HepG2 (cell line): Measurements from ENCODE around the gene CEBPB. TPM values are rescaled to one million over a fixed set of nuclear protein-coding genes. Genes with fewer than 3 reads are reported as not detected.

Source experiments
- ARID4A ChIP-seq: sonication (generic); formaldehyde crosslinking; IDR thresholded peaks from 2 replicates; pipeline ENCODE4 v1.5.0; 2020; ENCODE audit warnings: mild to moderate bottlenecking, missing genetic modification reagents, borderline replicate concordance
- BHLHE40 ChIP-seq: IDR thresholded peaks from 2 replicates; pipeline ENCODE4 v1.6.1; 2011; ENCODE audit warnings: low read length, improper control_type of control experiment
- ELF4 ChIP-seq: sonication (generic); formaldehyde crosslinking; IDR thresholded peaks from 2 replicates; pipeline ENCODE4 v1.5.0; 2020; ENCODE audit warnings: missing genetic modification reagents, mild to moderate bottlenecking, moderate library complexity, borderline replicate concordance
- ERF ChIP-seq: IDR thresholded peaks from 2 replicates; pipeline ENCODE4 v1.6.1; 2018; ENCODE audit warnings: missing biosample characterization, missing genetic modification reagents
- HNRNPH1 ChIP-seq: fragments of 200-400 bp; formaldehyde crosslinking; optimal IDR thresholded peaks from 2 replicates; pipeline ENCODE3; 2017; ENCODE audit warnings: mild to moderate bottlenecking, low read depth, low read length
- HOXA9 ChIP-seq: sonication (generic); formaldehyde crosslinking; IDR thresholded peaks from 2 replicates; pipeline ENCODE4 v1.8.1; 2022; ENCODE audit warnings: missing genetic modification reagents, mild to moderate bottlenecking, moderate library complexity, borderline replicate concordance
- KLF11 ChIP-seq: IDR thresholded peaks from 2 replicates; pipeline ENCODE4 v1.6.1; 2016; ENCODE audit warnings: missing compliant biosample characterization
- KMT2B ChIP-seq: IDR thresholded peaks from 2 replicates; pipeline ENCODE4 v1.6.1; 2016; ENCODE audit warnings: missing genetic modification reagents, missing compliant biosample characterization
- RBAK ChIP-seq: sonication (generic); formaldehyde crosslinking; IDR thresholded peaks from 2 replicates; pipeline ENCODE4 v1.5.1; 2020; ENCODE audit warnings: mild to moderate bottlenecking, missing genetic modification reagents
- RBM22 ChIP-seq: fragments of 200-400 bp; formaldehyde crosslinking; optimal IDR thresholded peaks from 2 replicates; pipeline ENCODE3; 2017; ENCODE audit warnings: mild to moderate bottlenecking, low read length, moderate library complexity
- SALL1 ChIP-seq: sonication (generic); formaldehyde crosslinking; IDR thresholded peaks from 2 replicates; pipeline ENCODE4 v1.8.0; 2022; ENCODE audit warnings: mild to moderate bottlenecking, missing genetic modification reagents
- SAP130 ChIP-seq: IDR thresholded peaks from 2 replicates; pipeline ENCODE4 v1.6.1; 2016; ENCODE audit warnings: low read depth
- SKIL ChIP-seq: sonication (generic); formaldehyde crosslinking; IDR thresholded peaks from 2 replicates; pipeline ENCODE4 v1.8.0; 2022; ENCODE audit warnings: missing genetic modification reagents, mild to moderate bottlenecking, moderate library complexity, borderline replicate concordance
- SUZ12 ChIP-seq: fragments of 150-350 bp; IDR thresholded peaks from 2 replicates; pipeline ENCODE4 v1.6.1; 2014; ENCODE audit warnings: low read depth, low read length
- YEATS2 ChIP-seq: sonication (generic); formaldehyde crosslinking; IDR thresholded peaks from 2 replicates; pipeline ENCODE4 v1.4.0; 2020; ENCODE audit warnings: missing genetic modification reagents, borderline replicate concordance
- ZBTB7A ChIP-seq: sonication (generic); formaldehyde crosslinking; IDR thresholded peaks from 2 replicates; pipeline ENCODE4 v1.8.0; 2022; ENCODE audit warnings: mild to moderate bottlenecking, missing genetic modification reagents
- ZC3H13 ChIP-seq: sonication (generic); formaldehyde crosslinking; IDR thresholded peaks from 2 replicates; pipeline ENCODE4 v1.8.1; 2023; ENCODE audit warnings: mild to moderate bottlenecking, missing genetic modification reagents, moderate library complexity
- ZFP36 ChIP-seq: fragments of 150-350 bp; IDR thresholded peaks from 2 replicates; pipeline ENCODE4 v1.6.1; 2018; ENCODE audit warnings: borderline replicate concordance, low read length, low read depth; ENCODE audit not compliant: partially characterized antibody
- ZNF501 ChIP-seq: sonication (generic); formaldehyde crosslinking; IDR thresholded peaks from 2 replicates; pipeline ENCODE4 v1.5.1; 2020; ENCODE audit warnings: mild to moderate bottlenecking, moderate library complexity, missing genetic modification reagents
- ZNF543 ChIP-seq: sonication (generic); formaldehyde crosslinking; IDR thresholded peaks from 2 replicates; pipeline ENCODE4 v1.4.0; 2020; ENCODE audit warnings: mild to moderate bottlenecking, missing genetic modification reagents
- ZNF652 ChIP-seq: IDR thresholded peaks from 2 replicates; pipeline ENCODE4 v1.6.1; 2016; ENCODE audit warnings: low read depth, borderline replicate concordance
- polyA plus RNA-seq, 8 experiments: library from polyadenylated mRNA; depleted of rRNA in 3 of 8; stranded (reverse) in 7 of 8; unstranded in 1 of 8; fragments of >200 nt; fragmentation: Illumina TruSeq in 4 of 8; extraction: Trizol in 4 of 8; gene quantifications; 2 replicates each; pipeline versions ENCODE4 v1.2.1 to v1.2.3, GENCODE V29; 2011 to 2016; ENCODE audit warnings: low read depth in 4 of 8, missing spikeins in 1 of 8, mixed read lengths in 1 of 8; ENCODE audit not compliant: insufficient read depth in 1 of 8
- total RNA-seq, 5 experiments: library from RNA; depleted of rRNA; stranded (reverse); fragments of >200 nt; fragmentation: Illumina TruSeq; extraction: Trizol; gene quantifications; 2 replicates each; pipeline ENCODE4 v1.2.3, GENCODE V29; 2016; ENCODE audit warnings: low read depth in 1 of 5
- TF ChIP-seq, protein P1 (sequence below): sonication (generic); formaldehyde crosslinking; IDR thresholded peaks from 2 replicates; pipeline ENCODE4 v1.4.0; 2020; ENCODE audit warnings: missing genetic modification reagents

The CEBPB gene
- total and polyA plus RNA-seq, 2 of the 13 experiments (the other 11 are each of a cell fraction or from before 2014, with no cell fraction given) = 18.5 to 28.2 TPM

DNA sequence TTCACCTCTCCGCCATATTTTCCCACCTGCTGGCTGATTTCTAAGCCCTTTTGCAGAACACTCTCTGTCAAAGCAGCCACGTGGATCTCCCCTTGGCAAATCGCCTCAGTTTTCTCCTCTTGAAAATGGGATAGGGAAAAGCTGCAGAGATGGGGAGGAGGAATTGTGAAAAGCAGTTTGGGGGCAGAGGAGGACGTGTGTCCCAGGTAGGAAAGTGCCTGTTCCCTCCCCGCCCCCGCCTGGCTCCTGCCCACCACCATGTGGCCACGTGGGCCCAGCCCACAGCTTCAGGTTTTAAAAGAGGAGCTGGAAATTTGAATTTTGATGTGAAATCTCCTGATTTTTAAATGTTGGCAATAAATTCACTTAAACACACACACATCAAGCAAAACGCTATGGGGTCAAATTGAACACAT, 3.6 kb upstream of the CEBPB start (continued):
- TF ChIP-seq ZFP36 = no peak
- no peak for TF ChIP-seq RBAK
- TF ChIP-seq ZNF501 (CRISPR knock-in tag) = no peak
- TF ChIP-seq SUZ12 = no peak
- TF ChIP-seq ZBTB7A (CRISPR knock-in tag) = 0 out of 2 replicates have a peak, but pooled peaks have one; percentile 12
- no peak for TF ChIP-seq RBM22
- TF ChIP-seq, protein P1, sequence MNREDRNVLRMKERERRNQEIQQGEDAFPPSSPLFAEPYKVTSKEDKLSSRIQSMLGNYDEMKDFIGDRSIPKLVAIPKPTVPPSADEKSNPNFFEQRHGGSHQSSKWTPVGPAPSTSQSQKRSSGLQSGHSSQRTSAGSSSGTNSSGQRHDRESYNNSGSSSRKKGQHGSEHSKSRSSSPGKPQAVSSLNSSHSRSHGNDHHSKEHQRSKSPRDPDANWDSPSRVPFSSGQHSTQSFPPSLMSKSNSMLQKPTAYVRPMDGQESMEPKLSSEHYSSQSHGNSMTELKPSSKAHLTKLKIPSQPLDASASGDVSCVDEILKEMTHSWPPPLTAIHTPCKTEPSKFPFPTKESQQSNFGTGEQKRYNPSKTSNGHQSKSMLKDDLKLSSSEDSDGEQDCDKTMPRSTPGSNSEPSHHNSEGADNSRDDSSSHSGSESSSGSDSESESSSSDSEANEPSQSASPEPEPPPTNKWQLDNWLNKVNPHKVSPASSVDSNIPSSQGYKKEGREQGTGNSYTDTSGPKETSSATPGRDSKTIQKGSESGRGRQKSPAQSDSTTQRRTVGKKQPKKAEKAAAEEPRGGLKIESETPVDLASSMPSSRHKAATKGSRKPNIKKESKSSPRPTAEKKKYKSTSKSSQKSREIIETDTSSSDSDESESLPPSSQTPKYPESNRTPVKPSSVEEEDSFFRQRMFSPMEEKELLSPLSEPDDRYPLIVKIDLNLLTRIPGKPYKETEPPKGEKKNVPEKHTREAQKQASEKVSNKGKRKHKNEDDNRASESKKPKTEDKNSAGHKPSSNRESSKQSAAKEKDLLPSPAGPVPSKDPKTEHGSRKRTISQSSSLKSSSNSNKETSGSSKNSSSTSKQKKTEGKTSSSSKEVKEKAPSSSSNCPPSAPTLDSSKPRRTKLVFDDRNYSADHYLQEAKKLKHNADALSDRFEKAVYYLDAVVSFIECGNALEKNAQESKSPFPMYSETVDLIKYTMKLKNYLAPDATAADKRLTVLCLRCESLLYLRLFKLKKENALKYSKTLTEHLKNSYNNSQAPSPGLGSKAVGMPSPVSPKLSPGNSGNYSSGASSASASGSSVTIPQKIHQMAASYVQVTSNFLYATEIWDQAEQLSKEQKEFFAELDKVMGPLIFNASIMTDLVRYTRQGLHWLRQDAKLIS (CRISPR knock-in tag) = 0 out of 2 replicates have a peak, but pooled peaks have one; percentile 50
- no peak for TF ChIP-seq BHLHE40
- TF ChIP-seq ERF (CRISPR knock-in tag) = no peak
- TF ChIP-seq SALL1 (CRISPR knock-in tag) = no peak
- 0 out of 2 replicates have a peak, but pooled peaks have one; percentile 44 for TF ChIP-seq ARID4A
- no peak; the same call in 1 of the 2 replicates for TF ChIP-seq KLF11 (CRISPR knock-in tag)
- peak; percentile 58; the same call in 1 of the 2 replicates for TF ChIP-seq ZC3H13 (CRISPR knock-in tag)
- TF ChIP-seq ZNF543 (CRISPR knock-in tag) = 0 out of 2 replicates have a peak, but pooled peaks have one; percentile 29
- TF ChIP-seq SAP130 (CRISPR knock-in tag) = no peak; the same call in 1 of the 2 replicates
- no peak; the same call in 1 of the 2 replicates for TF ChIP-seq ZNF652
- no peak for TF ChIP-seq YEATS2 (CRISPR knock-in tag)
- no peak for TF ChIP-seq HOXA9 (CRISPR knock-in tag)
- TF ChIP-seq ELF4 (CRISPR knock-in tag) = no peak
- TF ChIP-seq KMT2B (CRISPR knock-in tag) = no peak
- TF ChIP-seq SKIL = no peak
- TF ChIP-seq HNRNPH1 = no peak
